A549 (cell line): Measurements from ENCODE around the gene MAPRE2.

Experiments
- CEBPB ChIP-seq, 2 experiments: fragments of >200 bp in 1 of 2; sonication (Bioruptor Twin) in 1 of 2; formaldehyde crosslinking in 1 of 2; IDR thresholded peaks; 2 replicates each; pipeline ENCODE4 v1.6.1; 2012 to 2016
- CTCF ChIP-seq: fragments of >200 bp; sonication (Bioruptor Twin); formaldehyde crosslinking; IDR thresholded peaks from 3 replicates; pipeline ENCODE4 v1.5.1; 2016
- EP300 ChIP-seq, 2 experiments: fragments of >200 bp; sonication (Bioruptor Twin); formaldehyde crosslinking; IDR thresholded peaks; 2 replicates in 1 of 2; 3 replicates in 1 of 2; pipeline ENCODE4 v1.6.1; 2016 to 2017
- SMC3 ChIP-seq: fragments of >200 bp; sonication (Bioruptor Twin); formaldehyde crosslinking; IDR thresholded peaks from 3 replicates; pipeline ENCODE4 v1.6.1; 2018; ENCODE audit warnings: inconsistent platforms
- TP53 ChIP-seq: fragments of 250-450 bp; sonication (Bioruptor Pico); IDR thresholded peaks from 2 replicates; pipeline ENCODE4 v1.5.0; 2021; ENCODE audit warnings: mild to moderate bottlenecking, moderate library complexity

DNA sequence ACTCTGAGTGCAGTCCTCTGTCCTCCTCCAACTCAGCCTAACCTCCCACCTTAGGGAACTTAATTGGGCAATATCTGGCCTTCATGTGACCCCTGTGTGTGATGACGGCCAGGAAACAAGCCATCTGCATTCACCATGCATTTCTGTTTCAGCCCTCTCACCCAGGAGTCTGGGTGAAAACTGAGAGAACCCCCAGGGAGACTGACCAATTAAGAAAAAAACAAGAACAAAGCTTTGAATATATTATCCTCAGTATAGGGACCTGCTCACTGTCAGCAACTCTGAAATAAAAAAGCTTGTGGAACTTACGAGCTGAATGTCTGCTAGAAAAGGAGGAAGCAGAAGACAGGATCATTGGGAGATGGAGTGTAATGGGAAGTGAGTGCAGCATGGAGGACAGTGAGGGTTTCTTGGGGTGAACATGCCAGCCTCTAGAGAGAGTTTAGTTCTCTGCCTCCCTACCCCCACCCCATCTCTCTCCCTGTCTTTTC is 9.5 kb downstream of the MAPRE2 start:
- TF ChIP-seq CTCF (no peak), EP300 (IDR thresholded peaks at IDR 0.05) (no peak), TP53 (no peak), SMC3 (no peak), CEBPB (IDR thresholded peaks at IDR 0.05) (no peak)
